ENCODE results near the gene DAAM1.

The DAAM1 gene

DNA sequence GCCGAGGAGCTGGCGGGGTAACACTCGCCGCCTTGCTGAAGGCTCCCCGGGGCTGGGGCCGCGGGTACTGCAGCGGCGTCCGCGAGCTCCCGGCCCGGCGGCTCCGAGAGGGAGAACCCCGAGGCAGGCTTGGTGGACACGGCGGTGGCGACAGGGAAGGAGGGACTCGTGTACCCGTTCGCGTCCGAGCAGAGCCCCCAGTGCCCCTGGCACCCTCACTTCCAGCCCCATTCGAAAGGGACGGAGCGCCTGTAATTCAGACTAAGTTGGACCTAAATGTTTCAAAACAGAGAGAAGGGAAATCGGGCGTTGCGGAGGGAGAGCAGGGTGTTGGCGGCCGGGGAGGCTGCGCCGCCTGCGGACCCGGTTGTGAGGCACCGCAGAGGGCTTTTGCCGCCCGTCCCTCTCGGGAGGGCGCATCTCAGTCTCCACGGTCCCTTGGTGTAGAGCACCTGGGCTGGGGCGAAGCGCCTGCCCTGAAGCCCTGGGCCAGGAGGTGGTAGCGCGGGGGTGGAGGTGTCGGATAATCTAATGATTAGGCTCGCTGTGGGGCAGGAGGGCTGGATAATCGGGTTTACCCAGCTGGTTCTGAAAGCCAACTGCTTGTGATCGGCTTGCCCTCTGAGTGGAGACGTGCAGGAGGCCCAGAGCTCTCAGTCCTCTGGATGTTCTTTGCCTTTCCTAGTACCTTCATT lies 771 bp downstream of the DAAM1 start:
- DNase-seq: peak; percentile 12

DNA sequence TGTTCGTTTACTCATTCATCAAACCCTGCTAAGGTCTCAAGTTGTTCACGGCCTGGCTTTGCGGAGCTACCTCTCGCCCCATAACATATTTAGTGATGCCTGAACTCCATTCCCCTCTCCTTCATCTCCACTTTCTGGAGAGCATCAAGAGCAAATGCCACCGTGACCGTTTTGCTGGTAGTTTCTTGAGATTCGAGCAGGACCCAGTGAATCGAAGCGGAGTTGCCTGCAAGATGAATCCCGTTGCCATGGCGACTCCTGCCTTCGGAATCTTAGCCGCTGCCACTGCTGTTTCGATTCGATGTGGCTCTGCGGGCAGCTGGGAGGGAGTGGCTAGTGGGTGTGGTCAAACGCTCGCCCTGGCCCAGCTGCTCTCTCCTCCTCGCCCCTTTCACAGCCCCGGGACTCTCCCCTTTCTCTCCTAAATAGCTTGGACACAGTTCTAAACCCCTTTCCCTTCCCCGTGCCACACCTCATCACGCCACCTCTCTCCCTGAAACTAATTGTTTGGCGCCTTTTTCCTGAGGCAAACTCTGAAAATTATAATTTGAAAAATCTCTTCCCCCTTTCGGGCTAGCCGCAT lies 1.4 kb downstream of the DAAM1 start:
- peak; percentile 62 for DNase-seq

DNA sequence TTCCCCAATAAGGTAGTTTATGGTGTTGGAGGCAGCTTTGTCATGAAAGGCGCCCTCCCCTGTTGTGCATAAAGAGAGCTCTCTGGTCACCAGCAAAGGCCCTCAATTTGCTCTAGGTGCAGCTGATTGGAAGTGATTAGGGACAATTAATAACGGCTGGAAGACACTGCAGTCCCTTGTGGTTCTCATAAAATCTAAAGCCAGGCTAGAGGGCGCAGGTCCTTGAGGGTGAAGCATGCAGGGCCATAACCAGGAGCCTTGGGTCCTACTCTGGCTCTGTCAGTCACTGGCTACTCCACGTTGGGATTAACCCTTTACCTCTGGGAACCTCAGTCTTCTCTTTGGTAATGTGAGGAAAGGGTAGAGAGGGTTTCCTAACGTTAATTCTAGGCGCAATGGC lies 1.9 kb downstream of the DAAM1 start:
- no peak for DNase-seq

- no peak for DNase-seq
Observed at GRCh38 chr14:59195912-59196311, 7.4 kb downstream of the DAAM1 start.

- DNase-seq: no peak
Observed at GRCh38 chr14:59197695-59198262, 9.3 kb downstream of the DAAM1 start.

DNA sequence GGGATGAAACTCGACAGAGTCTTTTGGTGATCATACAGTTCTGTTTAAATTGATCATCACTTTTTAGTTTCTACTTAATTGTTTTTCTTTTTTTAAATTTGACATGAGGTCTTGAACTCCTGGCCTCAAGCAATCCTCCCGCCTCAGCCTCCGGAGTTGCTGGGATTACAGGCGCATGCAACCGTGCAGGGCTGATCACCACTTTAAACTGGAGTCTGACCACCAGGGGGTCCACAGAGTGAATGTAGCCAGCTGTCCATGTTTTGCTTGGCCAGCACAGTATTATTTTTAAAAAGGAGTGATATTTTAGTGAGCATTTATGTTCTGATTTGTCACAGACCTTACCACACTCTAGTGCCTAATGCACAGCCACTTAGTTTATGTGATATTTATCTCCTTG lies 10.7 kb downstream of the DAAM1 start:
- DNase-seq: no peak

DNA sequence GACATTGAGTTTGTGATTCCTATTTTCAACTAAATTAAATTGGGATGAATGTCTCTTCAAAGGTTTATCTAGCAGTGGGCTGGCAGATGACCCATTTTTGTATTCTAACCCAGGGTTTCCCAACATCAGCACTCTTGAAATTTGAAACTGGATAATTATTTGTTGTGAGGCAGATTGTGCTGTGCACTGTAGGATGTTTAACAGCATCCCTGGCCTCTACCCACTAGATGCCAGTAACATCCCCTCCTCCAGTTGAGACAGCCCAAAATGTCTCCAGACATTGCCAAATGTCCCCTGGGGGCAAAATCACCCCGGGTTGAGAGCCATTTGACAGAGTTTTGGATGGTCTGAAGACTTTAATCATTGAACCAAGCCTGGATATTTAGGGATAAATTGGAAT lies 11.1 kb downstream of the DAAM1 start:
- no peak for DNase-seq

- no peak for DNase-seq
Observed at GRCh38 chr14:59200195-59200594, 11.7 kb downstream of the DAAM1 start.

DNA sequence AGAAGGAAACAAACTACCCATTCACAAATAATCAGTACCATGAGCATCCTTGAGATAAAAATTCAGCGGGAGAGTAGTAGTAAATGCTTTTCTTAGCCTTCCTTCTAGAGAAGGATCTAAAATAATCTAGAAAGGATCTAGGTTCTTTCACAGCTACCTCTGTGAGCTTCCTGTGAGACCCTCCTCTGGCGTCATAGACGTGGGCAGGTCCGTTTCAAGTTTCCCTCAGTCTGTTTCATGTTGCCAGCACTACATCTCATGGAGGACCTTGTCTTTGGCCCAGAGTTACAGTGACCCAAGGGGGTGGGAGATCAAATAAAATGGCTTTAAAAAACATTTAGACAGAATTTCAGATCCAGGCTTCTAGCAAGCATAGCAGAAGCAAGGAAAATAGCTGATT lies 13.6 kb downstream of the DAAM1 start:
- DNase-seq: no peak

GRCh38 chr14:59204305-59204704 lies 15.8 kb downstream of the DAAM1 start:
- DNase-seq: no peak

DNA sequence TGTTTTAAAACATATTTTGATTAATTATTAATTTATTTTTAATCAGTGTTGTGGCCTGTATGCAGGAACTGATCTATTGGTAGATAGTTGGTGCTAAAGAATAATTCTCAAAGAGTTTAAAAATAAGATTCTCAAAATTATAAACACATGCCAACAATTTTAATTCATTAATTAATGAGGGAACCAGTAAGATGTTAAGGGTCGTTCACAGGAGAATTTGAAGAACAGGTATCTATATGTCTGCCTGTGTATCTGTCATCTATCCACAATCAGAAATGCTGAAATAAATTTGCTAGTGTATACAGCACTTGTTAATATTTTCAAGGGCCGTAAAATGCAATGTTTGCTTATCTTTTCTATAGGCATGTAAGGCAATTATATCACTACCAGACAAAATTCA lies 18.4 kb downstream of the DAAM1 start:
- no peak for DNase-seq

DNA sequence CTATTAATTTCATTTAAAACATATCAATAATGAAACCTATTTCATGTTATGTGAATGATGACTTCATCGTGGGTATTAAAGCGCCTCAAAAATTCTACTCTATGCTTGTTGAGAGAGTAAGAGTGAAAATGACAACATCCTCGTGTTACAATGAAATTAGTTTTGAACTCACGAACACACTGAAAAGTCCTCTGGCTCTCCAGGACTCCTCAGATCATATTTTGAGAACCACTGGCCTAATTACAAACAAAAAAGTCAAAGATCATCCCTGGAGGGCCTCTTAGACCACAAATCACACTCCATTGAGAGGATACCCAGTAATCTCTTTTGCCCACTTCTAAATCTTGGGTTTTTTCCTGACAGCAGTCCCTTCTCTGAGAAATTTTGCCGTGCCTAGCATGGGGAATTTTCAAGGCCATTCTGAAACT lies 19.1 kb downstream of the DAAM1 start:
- DNase-seq: no peak

DNA sequence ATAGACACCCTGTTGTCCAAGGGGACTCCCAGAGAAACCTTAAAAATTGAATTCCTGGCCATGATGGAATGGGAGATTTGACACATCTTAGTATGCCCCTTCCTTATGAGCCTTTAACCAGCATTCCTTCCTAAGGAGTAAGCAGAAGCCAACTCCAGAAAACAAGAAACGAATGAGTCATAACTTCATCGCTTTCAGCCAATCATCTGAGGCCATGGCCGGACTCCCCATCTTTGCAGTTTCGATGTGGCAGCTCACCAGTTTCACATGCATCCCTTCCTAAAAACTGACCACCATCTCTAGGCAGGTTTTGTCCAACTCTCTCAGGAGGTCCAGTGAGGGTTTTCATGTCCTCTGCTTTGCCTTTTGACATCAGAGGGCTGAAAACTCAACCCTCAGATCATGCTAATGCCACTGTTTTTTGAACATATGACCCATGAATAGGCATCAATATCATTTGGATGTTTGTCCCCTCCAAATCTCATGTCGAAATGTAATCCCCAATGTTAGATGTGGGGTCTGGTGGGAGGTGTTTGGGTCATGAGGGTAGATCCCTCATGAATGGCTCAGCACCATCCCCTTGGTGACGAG lies 19.9 kb downstream of the DAAM1 start:
- DNase-seq: no peak

- no peak for DNase-seq
Observed at GRCh38 chr14:59208954-59209353, 20.5 kb downstream of the DAAM1 start.

- no peak for DNase-seq
Observed at GRCh38 chr14:59210621-59211020, 22.2 kb downstream of the DAAM1 start.

- DNase-seq: no peak
Observed at GRCh38 chr14:59213368-59214315, 25.2 kb downstream of the DAAM1 start.

GRCh38 chr14:59214702-59215302 lies 26.3 kb downstream of the DAAM1 start:
- no peak for DNase-seq

GRCh38 chr14:59215322-59215721 lies 26.9 kb downstream of the DAAM1 start:
- DNase-seq: no peak

GRCh38 chr14:59215757-59216156 lies 27.3 kb downstream of the DAAM1 start:
- no peak for DNase-seq

DNA sequence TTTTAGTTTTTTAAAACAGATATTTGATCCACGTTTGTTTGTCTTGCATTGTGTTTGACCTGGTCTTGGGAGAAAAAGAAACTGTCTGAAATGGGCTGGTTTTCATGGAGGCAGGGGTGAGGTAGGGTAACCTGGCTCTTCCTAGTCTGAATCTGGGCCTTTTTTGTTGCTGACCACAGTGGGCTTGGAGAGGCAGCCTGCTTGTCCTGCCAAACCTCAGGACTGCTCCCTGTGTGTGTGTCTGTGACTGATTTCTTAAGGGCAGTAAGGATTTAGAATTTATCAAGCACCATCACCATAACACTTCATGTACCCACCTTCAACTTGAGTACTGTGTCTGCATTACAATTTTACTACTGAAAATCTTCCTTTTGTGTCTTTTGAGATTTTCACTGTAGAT lies 28.5 kb downstream of the DAAM1 start:
- DNase-seq: no peak

- DNase-seq: no peak
Observed at GRCh38 chr14:59221568-59221967, 33.1 kb downstream of the DAAM1 start.

- DNase-seq: no peak
Observed at GRCh38 chr14:59224341-59224740, 35.9 kb downstream of the DAAM1 start.

DNA sequence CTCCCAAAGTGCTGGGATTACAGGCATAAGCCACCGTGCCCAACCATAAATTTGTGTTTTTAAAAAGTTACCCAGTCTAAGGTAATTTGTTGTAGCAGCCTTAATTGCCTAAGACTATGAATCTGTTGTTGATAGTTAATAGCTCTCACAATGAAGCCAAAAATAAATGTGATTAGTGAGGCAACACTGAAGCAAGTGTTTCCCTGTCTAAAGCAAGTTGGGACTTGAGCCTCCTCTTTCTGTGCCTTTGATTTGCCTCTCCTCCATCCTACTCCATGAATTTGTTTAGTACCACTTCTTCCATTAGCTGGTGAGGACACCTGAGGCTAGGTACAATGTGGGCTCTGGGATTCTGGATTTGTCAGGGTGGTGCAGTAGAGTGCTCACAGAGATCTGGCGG lies 36.8 kb downstream of the DAAM1 start:
- DNase-seq: no peak

All from activated CD4-positive, alpha-beta T cell treated with anti-CD3 and anti-CD28 coated beads, Interleukin-2, amount 50 U/mL, for 1 hour (primary cell).